ENCODE results near the gene ARHGAP21. TPM values are rescaled to one million over a fixed set of nuclear protein-coding genes. Genes with fewer than 3 reads are reported as not detected.

Gene ARHGAP21
- total RNA-seq, 1 experiment from 2014 or later: 59.4 TPM

GRCh38 chr10:24579906-24580305 is 143.8 kb downstream of the ARHGAP21 start:
- H2BK120ac ChIP-seq (ENCODE audit: low read depth, low read length, poor library complexity, severe bottlenecking): no peak overlapping the region
- no peak overlapping the region for H3K56ac ChIP-seq (ENCODE audit: insufficient read length, low read depth, low read length)
- H3K79me1 ChIP-seq (ENCODE audit: insufficient read depth, low read depth, low read length, poor library complexity, severe bottlenecking): no peaks in the 10 kb centered on the region
- no peak overlapping the region for H2AFZ ChIP-seq (ENCODE audit: low read length)
- no peak overlapping the region for H3K23ac ChIP-seq (ENCODE audit: insufficient read length, low read depth, low read length)
- H3K14ac ChIP-seq (ENCODE audit: insufficient read depth, low read length): no peak overlapping the region
- H2BK20ac ChIP-seq (ENCODE audit: low read depth, low read length, poor library complexity, severe bottlenecking): no peak overlapping the region
- H3K18ac ChIP-seq (ENCODE audit: insufficient read length, low read depth, low read length): no peak overlapping the region
- no peak overlapping the region for H3K4ac ChIP-seq (ENCODE audit: low read depth, low read length)
- Mint-ChIP-seq H3K9me3 (no peaks in the 10 kb centered on the region), H3K4me3 (no peak overlapping the region), H3K27ac (peak overlapping the region in 1 of 3 experiments; percentile 91; a peak in 4 of 7 replicates), H3K27me3 (ENCODE audit: low read depth) (no peaks in the 10 kb centered on the region), H3K4me1 (peaks cover 11 to 20% of the 10 kb centered on the region in 2 experiments), H3K36me3 (ENCODE audit: insufficient read depth in 1 of 3, low read depth in 3 of 3) (peaks cover 3 to 10% (median 8%) of the 10 kb centered on the region in 3 experiments; a peak in 5 of 7 replicates)
- H3K23me2 ChIP-seq (ENCODE audit: insufficient read length, low read depth, low read length, poor library complexity, severe bottlenecking): no peaks in the 10 kb centered on the region
- no peak overlapping the region for H2BK12ac ChIP-seq (ENCODE audit: insufficient read length, low read depth, low read length)
- no peak overlapping the region for H2BK15ac ChIP-seq (ENCODE audit: low read depth, low read length)
- H3K79me2 ChIP-seq (ENCODE audit: insufficient read depth, low read length): no peaks in the 10 kb centered on the region
- H3K27me3 ChIP-seq (ENCODE audit: insufficient read depth, low read length): no peaks in the 10 kb centered on the region
- no peak overlapping the region for H3T11ph ChIP-seq (ENCODE audit: low read length)
- no peak overlapping the region for H4K5ac ChIP-seq (ENCODE audit: insufficient read length, low read depth, low read length)
- H2AK5ac ChIP-seq (ENCODE audit: insufficient read length, low read length): no peak overlapping the region
- no peak overlapping the region for H3K4me2 ChIP-seq (ENCODE audit: insufficient read depth, insufficient read length, low read length)
- H3K27ac ChIP-seq (ENCODE audit: insufficient read length, low read depth, low read length): no peak overlapping the region
- no peaks in the 10 kb centered on the region for H4K20me1 ChIP-seq (ENCODE audit: control insufficient read depth, insufficient read depth, insufficient read length)
- no peak overlapping the region for H3K9ac ChIP-seq (ENCODE audit: extremely low read depth, insufficient read length, low read length)
- peak; percentile 45 for DNase-seq
- no peaks in the 10 kb centered on the region for H3K9me3 ChIP-seq (ENCODE audit: control insufficient read depth, low read depth, low read length)
- no peak overlapping the region for H4K8ac ChIP-seq (replicated peaks; ENCODE audit: insufficient read length, low read depth, low read length)
- no peak overlapping the region for H2BK5ac ChIP-seq (ENCODE audit: insufficient read length, low read length)
- H3K4me1 ChIP-seq (ENCODE audit: insufficient read depth, low read length): no peaks in the 10 kb centered on the region; the same call in 1 of the 2 replicates
- WGBS (ENCODE audit: extremely low coverage, insufficient read length, low lambda C conversion rate): no CpG with 5 or more reads among the region's 4 CpGs
- TF ChIP-seq, protein P1, sequence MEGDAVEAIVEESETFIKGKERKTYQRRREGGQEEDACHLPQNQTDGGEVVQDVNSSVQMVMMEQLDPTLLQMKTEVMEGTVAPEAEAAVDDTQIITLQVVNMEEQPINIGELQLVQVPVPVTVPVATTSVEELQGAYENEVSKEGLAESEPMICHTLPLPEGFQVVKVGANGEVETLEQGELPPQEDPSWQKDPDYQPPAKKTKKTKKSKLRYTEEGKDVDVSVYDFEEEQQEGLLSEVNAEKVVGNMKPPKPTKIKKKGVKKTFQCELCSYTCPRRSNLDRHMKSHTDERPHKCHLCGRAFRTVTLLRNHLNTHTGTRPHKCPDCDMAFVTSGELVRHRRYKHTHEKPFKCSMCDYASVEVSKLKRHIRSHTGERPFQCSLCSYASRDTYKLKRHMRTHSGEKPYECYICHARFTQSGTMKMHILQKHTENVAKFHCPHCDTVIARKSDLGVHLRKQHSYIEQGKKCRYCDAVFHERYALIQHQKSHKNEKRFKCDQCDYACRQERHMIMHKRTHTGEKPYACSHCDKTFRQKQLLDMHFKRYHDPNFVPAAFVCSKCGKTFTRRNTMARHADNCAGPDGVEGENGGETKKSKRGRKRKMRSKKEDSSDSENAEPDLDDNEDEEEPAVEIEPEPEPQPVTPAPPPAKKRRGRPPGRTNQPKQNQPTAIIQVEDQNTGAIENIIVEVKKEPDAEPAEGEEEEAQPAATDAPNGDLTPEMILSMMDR (conservative IDR thresholded peaks at IDR 0.05): 0 out of 3 replicates have a peak, but pooled peaks have one; percentile 4
- no peak overlapping the region for H4K91ac ChIP-seq (ENCODE audit: insufficient read length, low read depth, low read length)

Measured in H9 (cell line).